Activated CD4-positive, alpha-beta T cell treated with anti-CD3 and anti-CD28 coated beads, Interleukin-2, amount 10 ng/mL, durations not matched to agents 24 days and 14 days (primary cell): ENCODE results near the gene KDM8. TPM values are rescaled to one million over a fixed set of nuclear protein-coding genes. Genes with fewer than 3 reads are reported as not detected.
"Not testable (repeated sequence)": the region's sequence is repeated elsewhere in the genome, so short reads cannot be mapped to it uniquely, and the experiment has no call there.

Experiments
- DNase-seq: peaks from one replicate; pipeline ENCODE4 v3.0.0; 2022
- H3K27ac Mint-ChIP-seq: one replicate; pipeline ENCODE4 v1.8.0; 2022; ENCODE audit warnings: mild to moderate bottlenecking, mixed read lengths
- H3K27me3 Mint-ChIP-seq: one replicate; pipeline ENCODE4 v1.8.0; 2022; ENCODE audit warnings: mixed read lengths
- H3K36me3 Mint-ChIP-seq: one replicate; pipeline ENCODE4 v1.8.0; 2022; ENCODE audit warnings: low read depth, mild to moderate bottlenecking, mixed read lengths
- H3K4me1 Mint-ChIP-seq: one replicate; pipeline ENCODE4 v1.8.0; 2021; ENCODE audit warnings: mixed read lengths
- H3K4me3 Mint-ChIP-seq: one replicate; pipeline ENCODE4 v1.8.0; 2022; ENCODE audit warnings: mild to moderate bottlenecking, moderate library complexity, mixed read lengths
- H3K9me3 Mint-ChIP-seq: one replicate; pipeline ENCODE4 v1.8.0; 2021; ENCODE audit warnings: mixed read lengths
- intact Hi-C: fragments of 100-400 bp; cut with micrococcal nuclease; formaldehyde crosslinking; loops from one replicate; pipeline ENCODE4 v1.15.1; 2023
- total RNA-seq: library from RNA; stranded (reverse); gene quantifications from 2 replicates; pipeline ENCODE4 v1.2.3, GENCODE V29; 2022

The KDM8 gene
- total RNA-seq, 1 donor from 2014 or later = 11.0 TPM

DNA sequence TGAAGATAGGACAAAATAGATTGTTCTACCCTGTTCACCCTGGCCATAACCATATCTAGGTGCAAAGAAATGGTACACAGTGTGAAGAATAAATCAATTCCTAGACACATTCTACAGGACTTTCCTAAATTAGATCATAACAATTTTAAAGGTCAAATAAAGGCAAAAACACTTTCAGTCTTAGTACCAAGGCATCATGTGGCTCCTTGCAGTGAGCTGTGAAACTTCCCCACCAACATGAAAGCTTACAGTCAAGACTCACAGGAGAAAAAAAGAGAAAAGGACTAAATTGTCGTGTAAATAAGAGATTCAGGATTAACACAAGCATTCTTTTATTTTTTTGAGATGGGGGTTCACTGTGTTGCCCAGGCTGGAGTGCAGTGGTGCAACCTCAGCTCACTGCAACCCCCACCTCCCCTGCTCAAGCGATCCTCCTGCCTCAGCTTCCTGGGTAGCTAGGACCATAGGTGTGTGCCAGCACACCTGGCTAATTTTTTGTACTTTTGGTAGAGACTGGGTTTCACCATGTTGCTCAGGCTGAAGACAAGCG, 51.0 kb downstream of the KDM8 start:
- peak; percentile 77 for DNase-seq
- peak overlapping the region; percentile 74 for H3K4me3 Mint-ChIP-seq
- intact Hi-C loops = loop anchor here (1.0 kb wide), 5 partner anchors 8 to 113 kb away; partner anchors contain the start of gene NSMCE1
- peaks cover 84% of the 10 kb centered on the region for H3K4me1 Mint-ChIP-seq
- peaks cover 67% of the 10 kb centered on the region for H3K36me3 Mint-ChIP-seq
- no peaks in the 10 kb centered on the region for H3K27me3 Mint-ChIP-seq
- no peaks in the 10 kb centered on the region for H3K9me3 Mint-ChIP-seq
- H3K27ac Mint-ChIP-seq = peak overlapping the region; percentile 96

DNA sequence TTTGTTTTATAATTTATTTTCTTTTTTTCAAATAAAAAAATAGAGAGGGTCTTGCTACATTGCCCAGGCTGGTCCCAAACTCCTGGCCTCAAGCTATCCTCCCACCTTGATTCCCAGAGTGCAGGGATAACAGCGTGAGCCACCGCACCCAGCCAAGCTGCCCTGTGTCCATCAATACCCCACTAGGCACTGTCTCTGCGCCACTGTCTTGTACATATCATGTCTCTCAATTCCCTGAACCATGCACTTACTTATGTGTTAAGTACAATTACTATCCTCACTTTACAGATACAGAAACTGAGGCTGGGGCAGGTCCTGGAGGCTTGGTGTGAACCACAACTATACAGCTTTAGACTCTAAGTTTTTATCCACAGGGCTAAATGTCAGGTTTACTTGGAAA, 53.5 kb downstream of the KDM8 start:
- Mint-ChIP-seq H3K4me1 (peaks cover 72% of the 10 kb centered on the region), H3K27ac (peak overlapping the region; percentile 42), H3K4me3 (no peak overlapping the region), H3K9me3 (no peaks in the 10 kb centered on the region), H3K36me3 (peaks cover 58% of the 10 kb centered on the region), H3K27me3 (no peaks in the 10 kb centered on the region)
- no peak for DNase-seq
- intact Hi-C loops = no loop called here

DNA sequence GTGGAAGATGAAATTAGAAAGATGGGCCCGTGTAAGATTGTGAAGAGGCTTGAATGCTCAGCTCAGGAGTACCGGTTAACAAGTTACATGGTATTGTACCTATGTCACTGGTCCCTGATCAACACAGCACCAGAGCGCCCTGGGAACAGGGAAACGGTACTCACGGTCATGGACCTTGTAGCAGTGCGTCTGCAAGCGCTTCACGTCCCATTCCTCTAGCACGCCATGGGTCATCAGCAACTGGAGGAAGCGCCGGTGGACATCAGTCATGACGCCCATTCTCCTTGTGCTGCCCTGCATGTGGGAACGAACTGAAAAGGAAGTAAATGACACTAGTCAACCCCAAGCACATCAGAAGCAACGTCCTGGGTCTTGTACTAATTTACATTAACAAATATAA, 53.9 kb downstream of the KDM8 start:
- intact Hi-C loops = no loop called here

DNA sequence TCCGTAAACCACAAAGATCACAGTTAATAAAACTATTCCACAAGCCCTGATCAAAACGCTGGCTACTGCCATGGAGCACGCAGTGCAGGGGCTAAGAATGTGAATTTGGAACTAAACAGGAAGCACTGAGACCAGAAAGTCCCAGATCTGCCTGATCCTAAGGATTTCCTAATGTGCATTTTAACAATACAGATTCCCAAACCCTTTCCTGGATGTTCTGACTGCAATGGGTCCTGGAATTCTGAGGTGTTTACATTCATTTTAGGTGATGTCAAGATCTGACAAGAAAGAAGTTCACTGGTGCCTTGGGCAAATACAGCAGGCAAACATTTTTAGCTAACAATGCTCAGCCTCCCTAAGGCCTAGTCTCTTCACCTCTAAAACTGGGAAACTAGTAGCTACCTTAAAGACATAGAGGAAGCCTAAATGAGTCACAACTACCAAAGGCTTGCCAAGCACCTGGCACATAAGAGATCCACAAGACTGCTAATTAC, 55.0 kb downstream of the KDM8 start:
- Mint-ChIP-seq H3K36me3 (peaks cover 63% of the 10 kb centered on the region), H3K27ac (peak overlapping the region; percentile 46)

More for the DNA sequence above, 53.9 kb downstream of the KDM8 start:
- Mint-ChIP-seq H3K27me3 (no peaks in the 10 kb centered on the region), H3K4me3 (no peak overlapping the region), H3K27ac (peak overlapping the region; percentile 42), H3K9me3 (no peaks in the 10 kb centered on the region), H3K36me3 (peaks cover 58% of the 10 kb centered on the region), H3K4me1 (peaks cover 70% of the 10 kb centered on the region)
- no peak for DNase-seq

GRCh38 chr16:27259710-27260109, 56.4 kb downstream of the KDM8 start:
- no peaks in the 10 kb centered on the region for H3K27me3 Mint-ChIP-seq
- H3K4me1 Mint-ChIP-seq = peaks cover 66% of the 10 kb centered on the region
- H3K27ac Mint-ChIP-seq = no peak overlapping the region
- H3K4me3 Mint-ChIP-seq = no peak overlapping the region
- H3K36me3 Mint-ChIP-seq = peaks cover 66% of the 10 kb centered on the region
- no peak for DNase-seq
- intact Hi-C loops = no loop called here
- H3K9me3 Mint-ChIP-seq = peaks cover 4% of the 10 kb centered on the region

More for the DNA sequence above, 55.0 kb downstream of the KDM8 start:
- DNase-seq = no peak
- intact Hi-C loops = no loop called here
- Mint-ChIP-seq H3K4me3 (no peak overlapping the region), H3K4me1 (peaks cover 72% of the 10 kb centered on the region), H3K9me3 (peaks cover 2% of the 10 kb centered on the region), H3K27me3 (no peaks in the 10 kb centered on the region)

DNA sequence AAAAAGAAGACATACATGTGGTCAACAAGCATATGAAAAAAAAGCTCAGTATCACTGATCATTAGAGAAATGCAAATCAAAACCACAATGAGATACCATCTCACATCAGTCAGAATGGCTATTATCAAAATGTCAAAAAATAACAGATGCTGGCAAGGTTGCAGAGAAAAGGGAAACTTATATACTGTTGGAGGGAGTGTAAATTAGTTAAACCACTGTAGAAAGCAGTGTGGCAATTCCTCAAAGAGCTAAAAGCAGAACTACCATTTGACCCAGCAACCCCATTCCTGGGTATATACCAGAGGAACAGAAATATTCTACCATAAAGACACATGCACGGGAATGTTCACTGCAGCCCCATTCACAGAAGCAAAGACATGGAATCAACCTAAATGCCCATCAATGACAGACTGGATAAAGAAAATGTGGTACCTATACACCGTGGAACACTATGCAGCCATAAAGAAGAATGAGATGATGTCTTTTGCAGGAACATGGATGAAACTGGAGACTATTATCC, 59.6 kb downstream of the KDM8 start:
- intact Hi-C loops, DNase-seq, H3K9me3 Mint-ChIP-seq, H3K27ac Mint-ChIP-seq, H3K4me3 Mint-ChIP-seq, H3K27me3 Mint-ChIP-seq: not testable (repeated sequence)
- peaks cover 60% of the 10 kb centered on the region for H3K36me3 Mint-ChIP-seq
- H3K4me1 Mint-ChIP-seq = peaks cover 59% of the 10 kb centered on the region

- Mint-ChIP-seq H3K4me3 (no peak overlapping the region), H3K27me3 (no peaks in the 10 kb centered on the region), H3K9me3 (peaks cover 4% of the 10 kb centered on the region), H3K4me1 (peaks cover 56% of the 10 kb centered on the region), H3K27ac (peak overlapping the region; percentile 51), H3K36me3 (peaks cover 59% of the 10 kb centered on the region)
- no peak for DNase-seq
- intact Hi-C loops = no loop called here
Measured at GRCh38 chr16:27264151-27264550, 60.8 kb downstream of the KDM8 start.

- DNase-seq = no peak
- H3K36me3 Mint-ChIP-seq = peaks cover 55% of the 10 kb centered on the region
- intact Hi-C loops = no loop called here
- peak overlapping the region; percentile 27 for H3K27ac Mint-ChIP-seq
- H3K9me3 Mint-ChIP-seq = peaks cover 4% of the 10 kb centered on the region
- H3K4me1 Mint-ChIP-seq = peaks cover 67% of the 10 kb centered on the region
- peak overlapping the region; percentile 9 for H3K4me3 Mint-ChIP-seq
- no peaks in the 10 kb centered on the region for H3K27me3 Mint-ChIP-seq
Measured at GRCh38 chr16:27265982-27266381, 62.7 kb downstream of the KDM8 start.

DNA sequence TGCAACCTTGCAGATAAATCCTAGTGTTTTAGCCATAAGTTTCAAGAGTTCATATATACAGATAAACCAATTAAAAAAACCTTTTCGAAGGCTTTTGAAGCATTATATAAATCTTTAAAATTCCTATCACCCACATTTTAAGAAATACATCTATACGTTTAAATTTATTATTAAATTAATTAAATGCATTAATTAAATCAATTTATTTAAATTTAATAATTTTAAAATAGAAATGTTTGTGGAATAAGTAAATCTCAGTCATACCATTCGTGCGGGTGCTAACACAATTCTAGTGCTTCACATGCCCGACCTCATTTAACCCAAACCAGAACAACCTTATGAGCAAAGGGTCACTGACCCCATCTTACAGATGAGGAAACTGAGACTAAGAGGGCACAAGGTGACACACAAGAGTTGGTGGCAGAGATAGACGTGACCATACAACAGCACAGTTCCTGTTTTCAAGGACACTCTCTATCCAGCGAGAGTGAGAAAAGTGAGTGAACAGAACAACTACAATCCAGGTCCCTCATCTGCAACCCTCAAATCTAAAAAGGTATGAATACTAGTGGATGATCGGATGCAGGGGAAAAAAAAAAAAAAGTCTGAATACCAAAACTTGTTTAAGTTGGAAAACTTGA, 63.8 kb downstream of the KDM8 start:
- H3K9me3 Mint-ChIP-seq = peaks cover 10% of the 10 kb centered on the region
- no peak for DNase-seq
- peaks cover 71% of the 10 kb centered on the region for H3K4me1 Mint-ChIP-seq
- intact Hi-C loops = no loop called here
- H3K27me3 Mint-ChIP-seq = no peaks in the 10 kb centered on the region
- peak overlapping the region; percentile 98 for H3K4me3 Mint-ChIP-seq
- peak overlapping the region; percentile 71 for H3K27ac Mint-ChIP-seq
- H3K36me3 Mint-ChIP-seq = peaks cover 56% of the 10 kb centered on the region

GRCh38 chr16:27268376-27269299, 65.3 kb downstream of the KDM8 start, which contains the start of gene NSMCE1:
Gene NSMCE1 (minus strand): TSS chr16:27268772. CDS start chr16:27257570, 11,202 bp downstream.
- Mint-ChIP-seq H3K36me3 (peaks cover 42% of the 10 kb centered on the region), H3K27me3 (no peaks in the 10 kb centered on the region), H3K4me3 (peak within 1 kb of the TSS; percentile 98), H3K4me1 (peaks cover 70% of the 10 kb centered on the region), H3K27ac (peak within 1 kb of the TSS; percentile 98), H3K9me3 (peaks cover 8% of the 10 kb centered on the region)
- peak; percentile 99 for DNase-seq
- intact Hi-C loops = loop anchor here (1.0 kb wide), 2 partner anchors 14 to 33 kb away; no protein-coding TSS in a partner anchor

GRCh38 chr16:27269300-27270150, 66.2 kb downstream of the KDM8 start:
- H3K9me3 Mint-ChIP-seq = peaks cover 8% of the 10 kb centered on the region
- H3K4me1 Mint-ChIP-seq = peaks cover 72% of the 10 kb centered on the region
- no peaks in the 10 kb centered on the region for H3K27me3 Mint-ChIP-seq
- peak overlapping the region; percentile 98 for H3K27ac Mint-ChIP-seq
- intact Hi-C loops = no loop called here
- no peak for DNase-seq
- peak overlapping the region; percentile 98 for H3K4me3 Mint-ChIP-seq
- H3K36me3 Mint-ChIP-seq = peaks cover 34% of the 10 kb centered on the region

DNA sequence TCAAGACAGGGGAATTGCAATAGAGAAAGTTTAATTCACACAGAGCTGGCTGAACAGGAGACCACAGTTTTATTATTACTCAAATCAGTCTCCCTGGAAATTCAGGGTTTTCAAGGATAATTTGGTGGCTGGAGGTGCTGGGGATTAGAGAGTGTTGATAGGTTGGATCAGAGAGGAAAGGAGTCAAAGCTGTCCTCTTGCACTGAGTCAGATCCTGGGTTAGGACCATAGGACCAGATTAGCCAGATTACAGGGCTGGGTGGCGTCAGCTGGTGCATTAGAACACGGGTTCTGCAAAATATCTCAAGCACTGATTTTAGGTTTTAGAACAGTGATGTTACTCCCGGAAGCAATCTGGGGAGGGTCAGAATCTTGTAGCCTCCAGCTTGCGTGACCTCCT, 67.0 kb downstream of the KDM8 start:
- intact Hi-C loops = no loop called here
- Mint-ChIP-seq H3K36me3 (peaks cover 30% of the 10 kb centered on the region), H3K4me1 (peaks cover 68% of the 10 kb centered on the region), H3K27me3 (no peaks in the 10 kb centered on the region), H3K9me3 (peaks cover 8% of the 10 kb centered on the region), H3K4me3 (peak overlapping the region; percentile 98), H3K27ac (peak overlapping the region; percentile 60)
- no peak for DNase-seq
